CD4-positive, alpha-beta T cell (primary cell): ENCODE data around the gene TCF4. TPM values are rescaled to one million over a fixed set of nuclear protein-coding genes. Genes with fewer than 3 reads are reported as not detected.

Experiments
- ATAC-seq: fragments of 200-7000 bp; cut with Tn5 transposase; one replicate; pipeline ENCODE4 v1.10.0; 2022; ENCODE audit warnings: mild to moderate bottlenecking; ENCODE audit not compliant: poor library complexity
- CTCF ChIA-PET: fragments of 350-600 bp; sonication (Branson Sonifier 250); formaldehyde crosslinking; loops from one replicate; lab custom pipeline; 2021; ENCODE audit warnings: antibody characterized with exemption, inconsistent platforms; lab: Charles Lee
- POLR2A ChIA-PET: fragments of 350-600 bp; sonication (Branson Sonifier 250); formaldehyde crosslinking; loops from one replicate; lab custom pipeline; 2021; ENCODE audit warnings: antibody characterized with exemption, inconsistent platforms; lab: Charles Lee
- DNase-seq, 14 experiments: peaks; one replicate each; pipeline ENCODE4 v3.0.0-alpha.2; 2013 to 2020; ENCODE audit warnings: mixed read lengths in 2 of 14
- H3K27ac ChIP-seq, 2 donors: one replicate each; pipeline versions ENCODE4 v1.5.1 to v1.7.0; 2013; ENCODE audit warnings: low read length in 2 of 2, low read depth in 1 of 2, mild to moderate bottlenecking in 1 of 2
- H3K27me3 ChIP-seq, 2 experiments: 1 replicate in 1 of 2; 2 replicates in 1 of 2; pipeline versions ENCODE4 v1.6.1 to v1.7.0; 2013; ENCODE audit warnings: low read length in 2 of 2, control low read depth in 1 of 2, mild to moderate bottlenecking in 1 of 2, moderate library complexity in 1 of 2; ENCODE audit not compliant: insufficient read depth in 2 of 2, control insufficient read depth in 1 of 2
- H3K36me3 ChIP-seq: one replicate; pipeline ENCODE4 v1.6.1; 2013; ENCODE audit warnings: low read length, control low read depth; ENCODE audit not compliant: insufficient read depth
- H3K4me1 ChIP-seq: one replicate; pipeline ENCODE4 v1.6.1; 2013; ENCODE audit warnings: low read length, control low read depth; ENCODE audit not compliant: insufficient read depth
- H3K4me3 ChIP-seq: one replicate; pipeline ENCODE4 v1.5.1; 2013; ENCODE audit warnings: mild to moderate bottlenecking, low read length, moderate library complexity
- H3K9me3 ChIP-seq, 2 experiments: 1 replicate in 1 of 2; 2 replicates in 1 of 2; pipeline versions ENCODE4 v1.6.1 to v1.7.0; 2013; ENCODE audit warnings: low read length in 2 of 2, mild to moderate bottlenecking in 2 of 2, control low read depth in 1 of 2, moderate library complexity in 1 of 2; ENCODE audit not compliant: control insufficient read depth in 1 of 2, insufficient read depth in 1 of 2
- H3K27ac Mint-ChIP-seq: one replicate; pipeline ENCODE4 v1.8.0; 2020; ENCODE audit warnings: mixed read lengths
- H3K27me3 Mint-ChIP-seq: one replicate; pipeline ENCODE4 v1.8.0; 2021; ENCODE audit warnings: mixed read lengths
- H3K36me3 Mint-ChIP-seq: one replicate; pipeline ENCODE4 v1.8.0; 2021; ENCODE audit warnings: low read depth, mixed read lengths
- H3K4me1 Mint-ChIP-seq: one replicate; pipeline ENCODE4 v1.8.0; 2021; ENCODE audit warnings: low read depth, mixed read lengths
- H3K4me3 Mint-ChIP-seq: one replicate; pipeline ENCODE4 v1.8.0; 2020; ENCODE audit warnings: mild to moderate bottlenecking, mixed read lengths
- H3K9me3 Mint-ChIP-seq: one replicate; pipeline ENCODE4 v1.8.0; 2020; ENCODE audit warnings: mixed read lengths
- CTCF ChIP-seq: fragments of 200-600 bp; IDR thresholded peaks from one replicate; pipeline ENCODE4 v1.8.0; 2022; ENCODE audit warnings: antibody characterized with exemption, mild to moderate bottlenecking
- intact Hi-C, 2 experiments: fragments of 100-400 bp; cut with DNase I in 1 of 2; cut with micrococcal nuclease in 1 of 2; formaldehyde crosslinking; loops; one replicate each; pipeline versions ENCODE4 v1.15.1 to v1.9.0; 2023 to 2025; cut with DNase I, micrococcal nuclease
- total RNA-seq, 174 experiments: library from RNA in 2 of 174; stranded (reverse) in 2 of 174; gene quantifications; one replicate each; pipeline ENCODE4 v1.2.3 and lab custom pipeline; 2021 to 2026

The TCF4 gene
- total RNA-seq, 2 experiments from 2014 or later = 3.0 to 3.2 TPM

DNA sequence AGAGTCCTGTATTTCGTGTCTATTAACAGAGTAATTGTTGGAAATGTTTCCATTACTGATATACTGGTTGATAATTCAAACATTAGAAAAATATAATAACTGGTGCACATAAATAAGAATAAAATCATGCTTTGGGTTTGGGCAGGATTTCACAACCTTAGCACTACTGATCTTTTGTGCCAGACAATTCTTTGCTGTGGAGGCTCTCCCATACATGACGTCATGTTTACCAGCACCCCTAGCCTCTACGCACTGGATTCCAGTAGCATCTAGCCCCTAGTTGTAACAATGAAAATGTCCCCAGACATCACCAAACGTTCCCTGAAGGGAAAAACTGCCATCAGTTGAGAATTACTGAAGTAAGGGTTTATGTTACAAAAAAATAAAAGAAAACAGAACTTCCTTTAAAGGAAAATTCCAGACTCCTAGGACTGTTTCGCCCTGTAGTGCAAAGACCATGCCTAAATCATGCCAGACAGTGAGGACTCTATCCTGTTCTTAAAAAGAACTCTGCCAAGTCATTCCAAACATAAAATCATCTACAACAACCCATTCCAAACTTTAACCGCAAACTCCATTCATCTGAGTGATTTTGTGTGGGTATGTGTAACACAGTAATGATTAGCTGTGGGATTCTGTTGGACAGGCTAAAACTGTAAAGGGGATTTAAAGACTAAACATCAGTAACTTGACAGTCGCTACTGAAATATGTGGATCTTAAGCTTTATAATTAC is 315.3 kb downstream of the TCF4 start:
- Mint-ChIP-seq H3K9me3 (no peaks in the 10 kb centered on the region), H3K27ac (no peak overlapping the region), H3K4me3 (no peak overlapping the region), H3K4me1 (no peaks in the 10 kb centered on the region), H3K27me3 (no peaks in the 10 kb centered on the region), H3K36me3 (no peaks in the 10 kb centered on the region)
- no peak for ATAC-seq
- no peak for TF ChIP-seq CTCF
- intact Hi-C loops = no loop called here
- Histone ChIP-seq H3K27me3 (no peaks in the 10 kb centered on the region), H3K36me3 (no peaks in the 10 kb centered on the region), H3K27ac (no peak overlapping the region), H3K4me3 (no peak overlapping the region), H3K9me3 (no peaks in the 10 kb centered on the region), H3K4me1 (no peaks in the 10 kb centered on the region)
- POLR2A ChIA-PET = no interaction called here
- no peak for DNase-seq
- CTCF ChIA-PET = no interaction called here

DNA sequence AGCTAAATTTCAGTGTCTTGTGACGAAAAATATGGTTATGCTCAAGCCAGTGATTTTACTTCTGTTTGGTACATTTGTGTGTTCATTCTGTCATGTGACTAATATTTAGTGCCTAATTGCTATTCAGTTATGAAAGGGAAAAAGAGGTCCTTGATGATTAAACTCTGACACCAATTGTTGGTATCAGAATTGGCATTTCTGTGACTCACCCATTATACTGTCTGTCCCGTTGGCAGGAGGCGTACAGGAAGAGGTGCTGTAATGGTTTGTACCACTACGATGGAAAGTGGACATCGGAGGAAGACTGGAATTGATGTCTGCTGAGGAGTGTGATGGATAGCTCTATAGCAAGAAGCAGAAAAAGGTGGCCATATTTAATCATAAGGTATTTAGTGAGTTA is 318.4 kb downstream of the TCF4 start:
- H3K27me3 Mint-ChIP-seq = no peaks in the 10 kb centered on the region
- H3K4me3 Mint-ChIP-seq = no peak overlapping the region
- ChIA-PET POLR2A (no interaction called here), CTCF (no interaction called here)
- H3K4me1 Mint-ChIP-seq = no peaks in the 10 kb centered on the region
- H3K36me3 Mint-ChIP-seq = no peaks in the 10 kb centered on the region
- DNase-seq (no peak), ATAC-seq (no peak)
- no peaks in the 10 kb centered on the region for H3K4me1 ChIP-seq
- no peak overlapping the region for H3K27ac ChIP-seq
- H3K27ac Mint-ChIP-seq = no peak overlapping the region
- no peak overlapping the region for H3K4me3 ChIP-seq
- H3K36me3 ChIP-seq = no peaks in the 10 kb centered on the region
- intact Hi-C loops = no loop called here
- TF ChIP-seq CTCF = no peak
- no peaks in the 10 kb centered on the region for H3K27me3 ChIP-seq
- H3K9me3 Mint-ChIP-seq = no peaks in the 10 kb centered on the region
- H3K9me3 ChIP-seq = no peaks in the 10 kb centered on the region

GRCh38 chr18:55268628-55269275 is 319.2 kb downstream of the TCF4 start:
- Histone ChIP-seq H3K36me3 (no peaks in the 10 kb centered on the region), H3K4me1 (no peaks in the 10 kb centered on the region), H3K4me3 (no peak overlapping the region), H3K27ac (no peak overlapping the region), H3K27me3 (no peaks in the 10 kb centered on the region), H3K9me3 (no peaks in the 10 kb centered on the region)
- no peaks in the 10 kb centered on the region for H3K9me3 Mint-ChIP-seq
- peak in 2 of 14 experiments; percentile 18 to 36 for DNase-seq
- ChIA-PET POLR2A (no interaction called here), CTCF (no interaction called here)
- H3K27ac Mint-ChIP-seq = no peak overlapping the region
- no peak for ATAC-seq
- intact Hi-C loops = no loop called here
- no peaks in the 10 kb centered on the region for H3K36me3 Mint-ChIP-seq
- no peak for TF ChIP-seq CTCF
- H3K4me1 Mint-ChIP-seq = no peaks in the 10 kb centered on the region
- no peaks in the 10 kb centered on the region for H3K27me3 Mint-ChIP-seq
- no peak overlapping the region for H3K4me3 Mint-ChIP-seq
